Renal pelvis (tissue), 12 donors: ENCODE results near the gene OR5AS1. TPM values are rescaled to one million over a fixed set of nuclear protein-coding genes. Genes with fewer than 3 reads are reported as not detected.
"Not testable (repeated sequence)": the region's sequence is repeated elsewhere in the genome, so short reads cannot be mapped to it uniquely, and the experiment has no call there.

Experiments used
- DNase-seq: peaks from one replicate; pipeline ENCODE4 v3.0.0-alpha.2; 2013
- long read RNA-seq, 16 experiments: transcript quantifications; one replicate each; lab custom pipeline, GENCODE V29; 2026
- polyA plus RNA-seq, 3 donors: library from polyadenylated mRNA; unstranded; fragments of 120-200 nt; gene quantifications; one replicate each; pipeline ENCODE4 v1.2.1, GENCODE V29; 2013; ENCODE audit not compliant: insufficient read length in 3 of 3

The OR5AS1 gene
- under 1 TPM in 2 of 3 donors, not detected in 1; 0.06 to 0.09 TPM for polyA plus RNA-seq
- long read RNA-seq, donor 1: 0 reads
- long read RNA-seq, donor 2: 0 reads
- long read RNA-seq, donor 3: 0 reads
- long read RNA-seq, donor 4: 0 reads
- long read RNA-seq, donor 5: 0 reads
- long read RNA-seq, donor 6: 0 reads
- long read RNA-seq, donor 7: 0 reads
- long read RNA-seq, donor 8: 0 reads
- long read RNA-seq, donor 9: 0 reads
- long read RNA-seq, donor 10: 0 reads
- long read RNA-seq, donor 11: 0 reads
- long read RNA-seq, donor 12: 0 reads
- long read RNA-seq, donor 13: 0 reads
- long read RNA-seq, donor 14: 0 reads
- long read RNA-seq, donor 15: 0 reads
- long read RNA-seq, donor 16: 0 reads

GRCh38 chr11:56027354-56027753 lies at the start of gene OR5AS1:
Gene OR5AS1 (plus strand): TSS chr11:56027654. CDS start chr11:56030419, 2,765 bp downstream.
- DNase-seq: no peak

- DNase-seq: no peak
Measured at GRCh38 chr11:55994525-55994924, 32.9 kb upstream of the OR5AS1 start, which contains the start of gene OR5F1. Gene OR5F1 (minus strand): TSS chr11:55994625. CDS start chr11:55994625, 0 bp downstream.

GRCh38 chr11:56010716-56011115 lies 16.7 kb upstream of the OR5AS1 start:
- no peak for DNase-seq

- no peak for DNase-seq
Measured at GRCh38 chr11:56013805-56014204, 13.6 kb upstream of the OR5AS1 start.

GRCh38 chr11:56045538-56045937 lies 18.1 kb downstream of the OR5AS1 start:
- DNase-seq: no peak

- DNase-seq: no peak
Measured at GRCh38 chr11:56048480-56048879, 21.0 kb downstream of the OR5AS1 start.

- no peak for DNase-seq
Measured at GRCh38 chr11:56049487-56049886, 22.0 kb downstream of the OR5AS1 start.

- not testable (repeated sequence) for DNase-seq
Measured at GRCh38 chr11:56056366-56056765, 28.9 kb downstream of the OR5AS1 start.

GRCh38 chr11:56057661-56058237 lies 30.3 kb downstream of the OR5AS1 start:
- DNase-seq: not testable (repeated sequence)

GRCh38 chr11:56058260-56058780 lies 30.9 kb downstream of the OR5AS1 start:
- not testable (repeated sequence) for DNase-seq

GRCh38 chr11:56066980-56067379 lies 39.5 kb downstream of the OR5AS1 start:
- no peak for DNase-seq

Other genes starting within 250 kb of the OR5AS1 start
- gene OR5D14, start 232.1 kb upstream of the OR5AS1 start, polyA plus RNA-seq: not detected
- gene OR5L1, start 216.3 kb upstream of the OR5AS1 start, polyA plus RNA-seq: not detected
- gene OR5D18, start 208.0 kb upstream of the OR5AS1 start, polyA plus RNA-seq: not detected
- gene OR5L2, start 200.4 kb upstream of the OR5AS1 start, polyA plus RNA-seq: not detected
- not detected for gene OR5D16, start 188.9 kb upstream of the OR5AS1 start, polyA plus RNA-seq
- gene TRIM51, start 144.4 kb upstream of the OR5AS1 start, polyA plus RNA-seq: not detected
- not detected for gene OR5W2, start 113.1 kb upstream of the OR5AS1 start, polyA plus RNA-seq
- not detected for gene OR5I1, start 91.3 kb upstream of the OR5AS1 start, polyA plus RNA-seq
- not detected for gene OR10AG1, start 57.7 kb upstream of the OR5AS1 start, polyA plus RNA-seq
- not detected for gene OR5F1, start 33.0 kb upstream of the OR5AS1 start, polyA plus RNA-seq
- not detected for gene OR8I2, start 65.7 kb downstream of the OR5AS1 start, polyA plus RNA-seq
- gene OR8H2, start 76.0 kb downstream of the OR5AS1 start, polyA plus RNA-seq: under 1 TPM in 1 of 3 donors, not detected in 2; 0.05 TPM
- not detected for gene OR8H3, start 94.7 kb downstream of the OR5AS1 start, polyA plus RNA-seq
- gene OR8J3, start 112.5 kb downstream of the OR5AS1 start, polyA plus RNA-seq: not detected
- gene OR8K5, start 132.7 kb downstream of the OR5AS1 start, polyA plus RNA-seq: not detected
- not detected for gene OR5J2, start 149.0 kb downstream of the OR5AS1 start, polyA plus RNA-seq
- not detected for gene OR5T2, start 206.6 kb downstream of the OR5AS1 start, polyA plus RNA-seq
- not detected for gene OR5T3, start 224.6 kb downstream of the OR5AS1 start, polyA plus RNA-seq
- not detected for gene OR5T1, start 246.5 kb downstream of the OR5AS1 start, polyA plus RNA-seq